ENCODE results near the gene CHKB.

GRCh38 chr22:50577697-50577986, 5.0 kb downstream of the CHKB start:
- TF ChIP-seq RAD21 (IDR thresholded peaks at IDR 0.05; ENCODE audit: low read depth) (no peak), YY1 (IDR thresholded peaks at IDR 0.05; ENCODE audit: low read depth) (no peak), EGR1 (IDR thresholded peaks at IDR 0.05) (no peak), MAX (IDR thresholded peaks at IDR 0.05) (no peak), CEBPB (IDR thresholded peaks at IDR 0.05) (no peak), EP300 (IDR thresholded peaks at IDR 0.05; ENCODE audit: borderline replicate concordance) (no peak), TEAD4 (IDR thresholded peaks at IDR 0.05) (no peak), REST (IDR thresholded peaks at IDR 0.05; ENCODE audit: low read depth) (no peak), FOXM1 (IDR thresholded peaks at IDR 0.05; ENCODE audit: borderline replicate concordance, low read depth) (no peak), NFIC (IDR thresholded peaks at IDR 0.05) (no peak), TCF12 (IDR thresholded peaks at IDR 0.05; ENCODE audit: low read depth) (no peak), TAF1 (IDR thresholded peaks at IDR 0.05; ENCODE audit: low read depth) (no peak)

Data from Ishikawa (cell line).